ENCODE measurements around the gene PRKCB.

GRCh38 chr16:23840310-23840709 lies 4.5 kb downstream of the PRKCB start:
- no peak for TF ChIP-seq CTCF (IDR thresholded peaks at IDR 0.05)
- TF ChIP-seq POLR2A (IDR thresholded peaks at IDR 0.05): no peak

Data from thyroid gland (tissue), 4 donors.